Measurements from ENCODE around the gene TRABD2A.

The TRABD2A gene

GRCh38 chr2:84908948-84909713 lies 28.2 kb upstream of the TRABD2A start:
- TF ChIP-seq CTCF (IDR thresholded peaks at IDR 0.05; ENCODE audit: insufficient read depth, low read depth, low read length, missing control alignments): no peak
- DNase-seq (ENCODE audit: low read depth): peak; percentile 8
- H3K4me3 ChIP-seq (ENCODE audit: low read length): no peak overlapping the region

GRCh38 chr2:84906900-84907714 lies 26.2 kb upstream of the TRABD2A start:
- peak; percentile 89 for DNase-seq (ENCODE audit: low read depth)
- TF ChIP-seq CTCF (IDR thresholded peaks at IDR 0.05; ENCODE audit: insufficient read depth, low read depth, low read length, missing control alignments): no peak
- H3K4me3 ChIP-seq (ENCODE audit: low read length): peak overlapping the region; percentile 91

GRCh38 chr2:84906108-84906899 lies 25.4 kb upstream of the TRABD2A start:
- TF ChIP-seq CTCF (IDR thresholded peaks at IDR 0.05; ENCODE audit: insufficient read depth, low read depth, low read length, missing control alignments): no peak
- peak; percentile 18 for DNase-seq (ENCODE audit: low read depth)
- H3K4me3 ChIP-seq (ENCODE audit: low read length): peak overlapping the region; percentile 91

- H3K4me3 ChIP-seq (ENCODE audit: low read length): peak within 1 kb of the TSS; percentile 91
- TF ChIP-seq CTCF (IDR thresholded peaks at IDR 0.05; ENCODE audit: insufficient read depth, low read depth, low read length, missing control alignments): no peak
- DNase-seq (ENCODE audit: low read depth): peak; percentile 84
These were observed 24.6 kb upstream of the TRABD2A start, which contains the start of gene TMSB10 for GRCh38 chr2:84905181-84906107. Gene TMSB10 (plus strand): TSS chr2:84905656.

GRCh38 chr2:84904717-84905174 lies 23.9 kb upstream of the TRABD2A start:
- DNase-seq (ENCODE audit: low read depth): peak; percentile 33
- no peak for TF ChIP-seq CTCF (IDR thresholded peaks at IDR 0.05; ENCODE audit: insufficient read depth, low read depth, low read length, missing control alignments)
- peak overlapping the region; percentile 73 for H3K4me3 ChIP-seq (ENCODE audit: low read length)

GRCh38 chr2:84904151-84904550 lies 23.3 kb upstream of the TRABD2A start:
- no peak for TF ChIP-seq CTCF (IDR thresholded peaks at IDR 0.05; ENCODE audit: insufficient read depth, low read depth, low read length, missing control alignments)
- H3K4me3 ChIP-seq (ENCODE audit: low read length): no peak overlapping the region
- DNase-seq (ENCODE audit: low read depth): no peak

Data from epithelial cell of esophagus (primary cell).